A549 (cell line): ENCODE data around the gene INCA1. TPM values are rescaled to one million over a fixed set of nuclear protein-coding genes. Genes with fewer than 3 reads are reported as not detected.

Experiments
- ATAC-seq, 2 experiments: fragments of 200-7000 bp in 1 of 2; fragments of >200 bp in 1 of 2; cut with Nextera tagmentation in 1 of 2; cut with Tn5 transposase in 1 of 2; 3 replicates each; pipeline versions ENCODE4 v1.8.0 to v1.9.1; 2018 to 2020; ENCODE audit warnings: mild to moderate bottlenecking in 1 of 2, moderate library complexity in 1 of 2
- CTCF ChIA-PET: fragments of 300-600 bp; sonication (Branson Sonifier 250); formaldehyde crosslinking; extraction: SDS; loops from one replicate; lab custom pipeline; 2021; ENCODE audit warnings: antibody characterized with exemption, inconsistent platforms; lab: Yijun Ruan, JAX
- POLR2A ChIA-PET: fragments of 350-600 bp; formaldehyde crosslinking; extraction: SDS; loops from one replicate; lab custom pipeline; 2021; ENCODE audit warnings: antibody characterized with exemption, inconsistent platforms; lab: Yijun Ruan, JAX
- DNase-seq, 2 experiments: peaks; one replicate each; pipeline versions ENCODE4 v3.0.0 to v3.0.0-alpha.2; 2011 to 2016; ENCODE audit warnings: low read depth in 1 of 2, low spot score in 1 of 2
- FAIRE-seq: peaks from 2 replicates; lab custom pipeline; 2011; peaks lifted over from hg19 to GRCh38; lab: Jason Lieb, UNC
- H3K27ac ChIP-seq, 2 experiments: fragments of >200 bp; sonication (Bioruptor Twin); formaldehyde crosslinking; 3 replicates each; pipeline ENCODE4 v1.5.1; 2016 to 2017
- H3K4me1 ChIP-seq: fragments of >200 bp; sonication (Bioruptor Twin); formaldehyde crosslinking; 3 replicates; pipeline ENCODE4 v1.6.1; 2016
- H3K4me2 ChIP-seq: fragments of >200 bp; sonication (Bioruptor Twin); formaldehyde crosslinking; 3 replicates; pipeline ENCODE4 v1.6.1; 2016
- H3K4me3 ChIP-seq: fragments of >200 bp; sonication (Bioruptor Twin); formaldehyde crosslinking; 3 replicates; pipeline ENCODE4 v1.5.1; 2016
- H3K9me3 ChIP-seq: fragments of >200 bp; sonication (Bioruptor Twin); formaldehyde crosslinking; 3 replicates; pipeline ENCODE4 v1.6.1; 2016
- BHLHE40 ChIP-seq: IDR thresholded peaks from 2 replicates; pipeline ENCODE4 v1.6.1; 2012; ENCODE audit warnings: low read depth, low read length, inconsistent platforms
- CEBPB ChIP-seq, 2 experiments: fragments of >200 bp in 1 of 2; sonication (Bioruptor Twin) in 1 of 2; formaldehyde crosslinking in 1 of 2; IDR thresholded peaks; 2 replicates each; pipeline ENCODE4 v1.6.1; 2012 to 2016
- FOSL2 ChIP-seq, 2 experiments: fragments of 450-650 bp in 1 of 2; fragments of >200 bp in 1 of 2; sonication (Bioruptor Twin) in 1 of 2; formaldehyde crosslinking; IDR thresholded peaks; 2 replicates each; pipeline versions ENCODE4 v1.5.0 to v1.6.1; 2016 to 2020; ENCODE audit warnings: mild to moderate bottlenecking in 1 of 2, moderate library complexity in 1 of 2
- FOXS1 ChIP-seq: fragments of 250-450 bp; sonication (Bioruptor Pico); IDR thresholded peaks from 2 replicates; pipeline ENCODE4 v1.5.0; 2020; ENCODE audit warnings: mild to moderate bottlenecking, moderate library complexity
- KDM1A ChIP-seq: fragments of 200-600 bp; sonication (generic); IDR thresholded peaks from 2 replicates; pipeline ENCODE4 v1.6.1; 2016; ENCODE audit warnings: low read depth, mild to moderate bottlenecking
- MAFK ChIP-seq: fragments of 450-650 bp; IDR thresholded peaks from 2 replicates; pipeline ENCODE4 v1.6.1; 2014; ENCODE audit not compliant: partially characterized antibody
- PHF8 ChIP-seq: fragments of 200-600 bp; sonication (generic); IDR thresholded peaks from 2 replicates; pipeline ENCODE4 v1.6.1; 2016; ENCODE audit warnings: low read depth, mild to moderate bottlenecking, antibody characterized with exemption, moderate library complexity, borderline replicate concordance
- RARB ChIP-seq: fragments of 250-450 bp; sonication (Bioruptor Pico); IDR thresholded peaks from 2 replicates; pipeline ENCODE4 v1.8.0; 2021; ENCODE audit warnings: mild to moderate bottlenecking, moderate library complexity
- RFX5 ChIP-seq: fragments of 450-650 bp; IDR thresholded peaks from 2 replicates; pipeline ENCODE4 v1.7.1; 2014; ENCODE audit warnings: antibody characterized with exemption, mild to moderate bottlenecking, moderate library complexity
- RNF2 ChIP-seq: fragments of 200-600 bp; sonication (generic); IDR thresholded peaks from 2 replicates; pipeline ENCODE4 v1.6.1; 2016; ENCODE audit warnings: low read depth, mild to moderate bottlenecking, antibody characterized with exemption, moderate library complexity, borderline replicate concordance
- SREBF2 ChIP-seq: fragments of 450-650 bp; IDR thresholded peaks from 2 replicates; pipeline ENCODE4 v1.6.1; 2014; ENCODE audit warnings: mild to moderate bottlenecking, moderate library complexity
- TFCP2L1 ChIP-seq: fragments of 250-450 bp; sonication (Bioruptor Pico); IDR thresholded peaks from 2 replicates; pipeline ENCODE4 v1.5.0; 2021; ENCODE audit warnings: mild to moderate bottlenecking
- ZC3H11A ChIP-seq: fragments of 450-650 bp; IDR thresholded peaks from 2 replicates; pipeline ENCODE4 v1.6.1; 2014; ENCODE audit warnings: antibody characterized with exemption, mild to moderate bottlenecking
- ZSCAN20 ChIP-seq: fragments of 250-450 bp; sonication (Bioruptor Pico); IDR thresholded peaks from 2 replicates; pipeline ENCODE4 v1.8.0; 2022; ENCODE audit warnings: mild to moderate bottlenecking, moderate library complexity
- WGBS: methylation state at CpG from one replicate; pipeline ENCODE4 v1.1.6; 2017; ENCODE audit errors: missing lambda C conversion rate; 5-methylcytosine and 5-hydroxymethylcytosine counted together
- polyA plus RNA-seq, 4 experiments: library from polyadenylated mRNA; depleted of rRNA in 3 of 4; stranded (reverse); fragments of >200 nt; fragmentation: RNase III in 1 of 4; extraction: RNeasy Plus Mini Kit Qiagen cat#74134 plus additional on column Dnase treatment in 1 of 4; gene quantifications; 2 replicates in 3 of 4; 3 replicates in 1 of 4; pipeline ENCODE4 v1.2.3, GENCODE V29; 2011 to 2017
- TF ChIP-seq, protein P1 (sequence below): IDR thresholded peaks from 2 replicates; pipeline ENCODE4 v1.6.1; 2012
- TF ChIP-seq, protein P2 (sequence below): fragments of 250-450 bp; sonication (Bioruptor Pico); IDR thresholded peaks from 2 replicates; pipeline ENCODE4 v1.5.0; 2020; ENCODE audit warnings: low read depth, mild to moderate bottlenecking, moderate library complexity
- TF ChIP-seq, protein P3 (sequence below): IDR thresholded peaks from 2 replicates; pipeline ENCODE4 v1.6.1; 2012
- TF ChIP-seq, protein P4 (sequence below): fragments of >200 bp; sonication (Bioruptor Twin); formaldehyde crosslinking; IDR thresholded peaks from 2 replicates; pipeline ENCODE4 v1.6.1; 2016
- TF ChIP-seq, protein P5 (sequence below): fragments of >200 bp; sonication (Bioruptor Twin); formaldehyde crosslinking; IDR thresholded peaks from 3 replicates; pipeline ENCODE4 v1.5.1; 2016
- TF ChIP-seq, protein P6 (sequence below): IDR thresholded peaks from 2 replicates; pipeline ENCODE4 v1.6.1; 2012; ENCODE audit warnings: low read depth, borderline replicate concordance

Gene INCA1
- polyA plus RNA-seq, 2 of the 4 experiments (the other 2 are of a cell fraction) = 0.66 to 1.1 TPM

DNA sequence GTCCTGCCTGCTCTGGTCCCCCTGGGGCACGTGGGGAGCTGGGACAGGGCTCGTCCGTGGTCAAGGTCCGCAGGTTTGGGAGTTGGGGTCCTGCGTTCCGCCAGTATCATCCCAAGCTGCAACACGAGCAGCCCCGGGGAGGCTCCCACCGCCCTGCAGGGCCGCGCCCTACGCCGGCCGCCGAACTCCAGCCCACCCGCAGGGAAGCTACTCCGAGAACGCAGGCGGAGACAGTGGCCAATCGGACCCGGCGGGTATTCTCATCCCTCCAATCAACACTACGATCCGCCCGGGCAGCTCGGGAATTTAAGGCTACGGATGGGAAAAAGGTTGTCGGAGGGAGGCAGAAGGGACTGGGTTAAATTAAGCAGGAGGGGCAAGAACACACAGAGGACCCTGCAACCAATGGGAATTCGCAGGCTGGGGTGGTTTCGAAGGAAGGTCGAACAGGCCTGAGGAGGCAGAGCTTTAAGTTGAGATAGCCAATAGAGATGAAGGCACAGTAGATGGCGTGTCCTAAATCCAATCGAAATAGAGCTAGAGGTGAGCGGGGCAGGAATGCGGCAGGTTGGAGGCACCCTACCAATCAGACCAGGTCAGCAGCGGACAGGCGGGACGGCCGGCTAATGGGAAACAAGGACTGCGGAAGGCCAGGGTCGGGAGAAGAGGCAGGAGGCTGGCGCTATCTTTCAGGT lies 30.3 kb downstream of the INCA1 start (continued):
- no peak for TF ChIP-seq BHLHE40
- TF ChIP-seq, protein P1, sequence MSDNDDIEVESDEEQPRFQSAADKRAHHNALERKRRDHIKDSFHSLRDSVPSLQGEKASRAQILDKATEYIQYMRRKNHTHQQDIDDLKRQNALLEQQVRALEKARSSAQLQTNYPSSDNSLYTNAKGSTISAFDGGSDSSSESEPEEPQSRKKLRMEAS = peak; percentile 92

DNA sequence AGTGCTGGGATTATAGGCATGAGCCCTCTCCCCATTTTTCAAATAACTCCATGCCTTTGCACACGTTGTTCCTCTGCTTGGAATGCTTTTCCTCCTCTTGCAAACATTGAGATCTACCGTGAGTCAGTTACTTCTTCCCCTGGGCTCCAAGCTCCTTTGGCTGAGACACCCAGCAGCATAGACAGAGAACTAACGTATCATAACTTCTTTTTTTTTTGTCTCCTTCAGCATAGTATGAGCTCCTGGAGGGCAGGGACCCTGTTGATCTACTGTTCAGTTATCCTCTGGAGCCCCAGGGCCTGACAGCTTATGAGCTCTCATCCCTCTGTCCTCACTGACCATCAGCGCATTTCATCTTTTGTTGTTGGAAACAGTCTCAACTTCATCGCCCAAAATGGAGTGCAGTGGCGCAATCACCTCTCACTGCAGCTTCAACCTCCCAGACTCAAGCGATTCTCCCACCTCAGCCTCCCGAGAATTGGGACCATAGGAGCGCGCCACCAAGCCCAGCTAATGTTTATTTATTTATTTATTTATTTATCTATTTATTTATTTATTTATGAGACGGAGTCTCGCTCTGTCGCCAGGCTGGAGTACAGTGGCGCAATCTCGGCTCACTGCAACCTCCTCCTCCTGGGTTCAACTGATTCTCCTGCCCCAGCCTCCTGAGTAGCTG lies 31.9 kb downstream of the INCA1 start:
- Histone ChIP-seq H3K9me3 (no peaks in the 10 kb centered on the region), H3K4me1 (peaks cover 21% of the 10 kb centered on the region), H3K4me2 (peak overlapping the region; percentile 89), H3K4me3 (no peak overlapping the region; the same call in 2 of the 3 replicates), H3K27ac (peak overlapping the region in 1 of 2 experiments; percentile 95; a peak in 4 of 6 replicates)
- CTCF ChIA-PET = interaction anchor here (0.6 to 11.2 kb wide), 7 partner anchors 12 to 57 kb away, joined by 3 to 148 read pairs (median 22); partner anchors contain the start of genes CAMTA2, ENO3, RNF167 and SLC25A11
- POLR2A ChIA-PET = interaction anchor here (1.5 to 6.2 kb wide), 5 partner anchors 14 to 56 kb away, joined by 4 to 83 read pairs (median 67); partner anchors contain the start of genes CAMTA2, ENO3, PFN1 and RNF167
- FAIRE-seq (no peak), DNase-seq (no peak), ATAC-seq (no peak)
- WGBS = 96% methylated on average over 15 of the region's 15 CpGs
- TF ChIP-seq ZSCAN20 (CRISPR knock-in tag) (no peak), CEBPB (IDR thresholded peaks at IDR 0.05) (peak; percentile 26 to 56; a peak in 1 of 4 replicates), ZC3H11A (peak; percentile 85)

DNA sequence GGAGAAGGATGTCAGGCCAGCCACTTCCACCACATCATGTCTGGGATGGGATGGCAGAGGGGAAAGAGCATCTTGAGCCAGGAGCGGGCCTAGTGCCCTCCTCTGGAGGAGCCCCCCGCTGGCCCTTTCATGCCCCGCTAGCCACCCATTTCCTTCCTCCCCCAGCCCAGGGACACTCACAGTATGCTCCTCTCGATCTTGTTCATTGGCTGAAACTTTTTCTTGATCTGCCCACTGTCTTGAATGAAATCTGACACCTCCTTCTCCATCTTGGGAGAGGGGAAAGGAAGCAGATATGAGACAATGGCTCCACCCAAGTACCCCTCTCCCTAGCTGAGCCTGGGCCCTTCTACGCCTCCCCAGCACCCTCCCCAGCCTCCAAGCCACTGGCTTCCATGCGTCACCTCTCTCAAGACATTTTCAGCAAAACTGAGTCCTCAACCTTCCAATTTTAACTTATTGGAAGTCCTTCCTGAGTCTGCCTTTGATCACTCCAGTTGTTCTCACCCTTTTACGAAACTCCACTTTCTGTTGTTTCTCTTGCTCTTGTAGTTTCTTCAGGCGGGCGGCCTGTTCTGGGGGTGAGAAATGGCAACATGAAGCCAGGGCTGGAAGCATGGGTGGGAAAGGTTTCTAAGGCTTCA lies 36.9 kb downstream of the INCA1 start:
- no peaks in the 10 kb centered on the region for H3K9me3 ChIP-seq
- POLR2A ChIA-PET = no interaction called here
- TF ChIP-seq SREBF2 (no peak), RNF2 (no peak), PHF8 (no peak), RARB (CRISPR knock-in tag) (no peak), TFCP2L1 (CRISPR knock-in tag) (no peak), MAFK (no peak), FOSL2 (IDR thresholded peaks at IDR 0.05) (no peak), FOSL2 (CRISPR knock-in tag; IDR thresholded peaks at IDR 0.05) (no peak), RFX5 (no peak), FOXS1 (CRISPR knock-in tag) (no peak), KDM1A (no peak)
- TF ChIP-seq, protein P2, sequence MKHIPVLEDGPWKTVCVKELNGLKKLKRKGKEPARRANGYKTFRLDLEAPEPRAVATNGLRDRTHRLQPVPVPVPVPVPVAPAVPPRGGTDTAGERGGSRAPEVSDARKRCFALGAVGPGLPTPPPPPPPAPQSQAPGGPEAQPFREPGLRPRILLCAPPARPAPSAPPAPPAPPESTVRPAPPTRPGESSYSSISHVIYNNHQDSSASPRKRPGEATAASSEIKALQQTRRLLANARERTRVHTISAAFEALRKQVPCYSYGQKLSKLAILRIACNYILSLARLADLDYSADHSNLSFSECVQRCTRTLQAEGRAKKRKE (CRISPR knock-in tag) = no peak
- TF ChIP-seq, protein P3, sequence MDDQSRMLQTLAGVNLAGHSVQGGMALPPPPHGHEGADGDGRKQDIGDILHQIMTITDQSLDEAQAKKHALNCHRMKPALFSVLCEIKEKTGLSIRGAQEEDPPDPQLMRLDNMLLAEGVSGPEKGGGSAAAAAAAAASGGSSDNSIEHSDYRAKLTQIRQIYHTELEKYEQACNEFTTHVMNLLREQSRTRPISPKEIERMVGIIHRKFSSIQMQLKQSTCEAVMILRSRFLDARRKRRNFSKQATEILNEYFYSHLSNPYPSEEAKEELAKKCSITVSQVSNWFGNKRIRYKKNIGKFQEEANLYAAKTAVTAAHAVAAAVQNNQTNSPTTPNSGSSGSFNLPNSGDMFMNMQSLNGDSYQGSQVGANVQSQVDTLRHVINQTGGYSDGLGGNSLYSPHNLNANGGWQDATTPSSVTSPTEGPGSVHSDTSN = no peak
- TF ChIP-seq, protein P4, sequence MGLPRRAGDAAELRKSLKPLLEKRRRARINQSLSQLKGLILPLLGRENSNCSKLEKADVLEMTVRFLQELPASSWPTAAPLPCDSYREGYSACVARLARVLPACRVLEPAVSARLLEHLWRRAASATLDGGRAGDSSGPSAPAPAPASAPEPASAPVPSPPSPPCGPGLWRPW = no peak
- TF ChIP-seq, protein P5, sequence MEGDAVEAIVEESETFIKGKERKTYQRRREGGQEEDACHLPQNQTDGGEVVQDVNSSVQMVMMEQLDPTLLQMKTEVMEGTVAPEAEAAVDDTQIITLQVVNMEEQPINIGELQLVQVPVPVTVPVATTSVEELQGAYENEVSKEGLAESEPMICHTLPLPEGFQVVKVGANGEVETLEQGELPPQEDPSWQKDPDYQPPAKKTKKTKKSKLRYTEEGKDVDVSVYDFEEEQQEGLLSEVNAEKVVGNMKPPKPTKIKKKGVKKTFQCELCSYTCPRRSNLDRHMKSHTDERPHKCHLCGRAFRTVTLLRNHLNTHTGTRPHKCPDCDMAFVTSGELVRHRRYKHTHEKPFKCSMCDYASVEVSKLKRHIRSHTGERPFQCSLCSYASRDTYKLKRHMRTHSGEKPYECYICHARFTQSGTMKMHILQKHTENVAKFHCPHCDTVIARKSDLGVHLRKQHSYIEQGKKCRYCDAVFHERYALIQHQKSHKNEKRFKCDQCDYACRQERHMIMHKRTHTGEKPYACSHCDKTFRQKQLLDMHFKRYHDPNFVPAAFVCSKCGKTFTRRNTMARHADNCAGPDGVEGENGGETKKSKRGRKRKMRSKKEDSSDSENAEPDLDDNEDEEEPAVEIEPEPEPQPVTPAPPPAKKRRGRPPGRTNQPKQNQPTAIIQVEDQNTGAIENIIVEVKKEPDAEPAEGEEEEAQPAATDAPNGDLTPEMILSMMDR = no peak
- TF ChIP-seq, protein P1 = no peak
- TF ChIP-seq, protein P6, sequence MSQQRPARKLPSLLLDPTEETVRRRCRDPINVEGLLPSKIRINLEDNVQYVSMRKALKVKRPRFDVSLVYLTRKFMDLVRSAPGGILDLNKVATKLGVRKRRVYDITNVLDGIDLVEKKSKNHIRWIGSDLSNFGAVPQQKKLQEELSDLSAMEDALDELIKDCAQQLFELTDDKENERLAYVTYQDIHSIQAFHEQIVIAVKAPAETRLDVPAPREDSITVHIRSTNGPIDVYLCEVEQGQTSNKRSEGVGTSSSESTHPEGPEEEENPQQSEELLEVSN = no peak
- TF ChIP-seq, all 56 proteins: peak for 0
- H3K4me2 ChIP-seq = no peak overlapping the region
- DNase-seq (no peak), ATAC-seq (no peak; a peak in 1 of 6 replicates), FAIRE-seq (no peak)
- no peaks in the 10 kb centered on the region for H3K4me1 ChIP-seq
- H3K4me3 ChIP-seq = no peak overlapping the region
- no peak overlapping the region for H3K27ac ChIP-seq
- 94% methylated on average over 9 of the region's 9 CpGs for WGBS
- CTCF ChIA-PET = interaction anchor here (1.1 kb wide), 1 partner anchor 21 kb away, joined by 3 read pairs; the partner anchor contains the start of genes RNF167 and SLC25A11
